Fibroblast of lung (primary cell): ENCODE results near the gene VIPR2. TPM values are rescaled to one million over a fixed set of nuclear protein-coding genes. Genes with fewer than 3 reads are reported as not detected.

Experiments
- DNase-seq, 2 donors: peaks; one replicate each; pipeline versions ENCODE4 v3.0.0 to v3.0.0-alpha.2; 2010; ENCODE audit warnings: low read depth in 2 of 2
- H2AFZ ChIP-seq: 2 replicates; pipeline ENCODE4 v1.5.1; 2012; ENCODE audit warnings: low read length, control low read depth, inconsistent platforms
- H3K27ac ChIP-seq: 2 replicates; pipeline ENCODE4 v1.5.1; 2011; ENCODE audit warnings: low read length, control low read depth; ENCODE audit not compliant: insufficient read depth
- H3K27me3 ChIP-seq: 2 replicates; pipeline ENCODE4 v1.5.1; 2011; ENCODE audit warnings: mild to moderate bottlenecking, low read length; ENCODE audit not compliant: control insufficient read depth, insufficient read depth
- H3K36me3 ChIP-seq: 2 replicates; pipeline ENCODE4 v1.5.1; 2011; ENCODE audit warnings: low read length; ENCODE audit not compliant: control insufficient read depth, insufficient read depth
- H3K4me1 ChIP-seq: 2 replicates; pipeline ENCODE4 v1.5.1; 2011; ENCODE audit warnings: low read length; ENCODE audit not compliant: control insufficient read depth, insufficient read depth; ENCODE audit errors: extremely low read depth
- H3K4me2 ChIP-seq: 2 replicates; pipeline ENCODE4 v1.5.1; 2011; ENCODE audit warnings: low read length, control low read depth; ENCODE audit not compliant: insufficient read depth; ENCODE audit errors: extremely low read depth
- H3K4me3 ChIP-seq, 4 experiments: fragments of 200-600 bp in 1 of 4; sonication (generic) in 1 of 4; replicated peaks in 1 of 4; 2 replicates each; pipeline ENCODE4 v1.5.1; 2011 to 2016; ENCODE audit warnings: low read length in 4 of 4, low read depth in 3 of 4, mild to moderate bottlenecking in 3 of 4, control low read depth in 2 of 4, inconsistent platforms in 1 of 4, mixed read lengths in 1 of 4; ENCODE audit not compliant: insufficient read depth in 1 of 4; ENCODE audit errors: control extremely low read depth in 1 of 4
- H3K79me2 ChIP-seq: 2 replicates; pipeline ENCODE4 v1.5.1; 2012; ENCODE audit warnings: mild to moderate bottlenecking, low read length, inconsistent platforms; ENCODE audit not compliant: control insufficient read depth, insufficient read depth
- H3K9ac ChIP-seq: 2 replicates; pipeline ENCODE4 v1.5.1; 2011; ENCODE audit warnings: mild to moderate bottlenecking, low read length, control low read depth; ENCODE audit not compliant: insufficient read depth
- H3K9me3 ChIP-seq: 2 replicates; pipeline ENCODE4 v1.5.1; 2012; ENCODE audit warnings: low read depth, low read length; ENCODE audit not compliant: control insufficient read depth, insufficient read depth
- H4K20me1 ChIP-seq: 2 replicates; pipeline ENCODE4 v1.5.1; 2011; ENCODE audit warnings: low read length; ENCODE audit not compliant: control insufficient read depth, insufficient read depth; ENCODE audit errors: extremely low read depth
- CTCF ChIP-seq, 2 donors: IDR thresholded peaks in 1 of 2; conservative IDR thresholded peaks in 1 of 2; 1 replicate in 1 of 2; 2 replicates in 1 of 2; pipeline ENCODE4 v1.5.1; 2011 to 2012; ENCODE audit warnings: low read length in 2 of 2, control low read depth in 1 of 2, inconsistent platforms in 1 of 2, low read depth in 1 of 2, mild to moderate bottlenecking in 1 of 2
- EZH2 ChIP-seq: IDR thresholded peaks from 2 replicates; pipeline ENCODE4 v1.5.1; 2012; ENCODE audit warnings: low read length, control low read depth, mild to moderate bottlenecking; ENCODE audit errors: missing control alignments
- polyA plus RNA-seq, 2 donors: library from polyadenylated mRNA; depleted of rRNA in 1 of 2; stranded (reverse) in 1 of 2; unstranded in 1 of 2; fragments of >200 nt; gene quantifications; 2 replicates each; pipeline ENCODE4 v1.2.1, GENCODE V29; 2011 to 2012; ENCODE audit warnings: missing spikeins in 1 of 2
- total RNA-seq: library from RNA; depleted of rRNA; stranded (reverse); fragments of >200 nt; gene quantifications from 2 replicates; pipeline ENCODE4 v1.2.1, GENCODE V29; 2014

Gene VIPR2
- total and polyA plus RNA-seq, 2 donors (not counting 1 experiment from before 2014, with no cell fraction given): not detected

GRCh38 chr7:159059629-159060028 is 85.0 kb downstream of the VIPR2 start:
- no peaks in the 10 kb centered on the region for H3K9me3 ChIP-seq
- no peaks in the 10 kb centered on the region for H3K27me3 ChIP-seq
- H4K20me1 ChIP-seq: no peaks in the 10 kb centered on the region
- no peak overlapping the region for H3K4me2 ChIP-seq
- no peak overlapping the region for H2AFZ ChIP-seq
- H3K27ac ChIP-seq: no peak overlapping the region
- no peak for DNase-seq
- H3K4me1 ChIP-seq: no peaks in the 10 kb centered on the region
- H3K36me3 ChIP-seq: no peaks in the 10 kb centered on the region
- no peak overlapping the region for H3K9ac ChIP-seq
- no peaks in the 10 kb centered on the region for H3K79me2 ChIP-seq
- TF ChIP-seq CTCF (conservative IDR thresholded peaks at IDR 0.05 in 1 of 2, IDR thresholded peaks at IDR 0.05 in 1 of 2; ENCODE audit: low read depth in 1 of 2, low read length in 2 of 2) (no peak), EZH2 (no peak)
- no peak overlapping the region for H3K4me3 ChIP-seq

DNA sequence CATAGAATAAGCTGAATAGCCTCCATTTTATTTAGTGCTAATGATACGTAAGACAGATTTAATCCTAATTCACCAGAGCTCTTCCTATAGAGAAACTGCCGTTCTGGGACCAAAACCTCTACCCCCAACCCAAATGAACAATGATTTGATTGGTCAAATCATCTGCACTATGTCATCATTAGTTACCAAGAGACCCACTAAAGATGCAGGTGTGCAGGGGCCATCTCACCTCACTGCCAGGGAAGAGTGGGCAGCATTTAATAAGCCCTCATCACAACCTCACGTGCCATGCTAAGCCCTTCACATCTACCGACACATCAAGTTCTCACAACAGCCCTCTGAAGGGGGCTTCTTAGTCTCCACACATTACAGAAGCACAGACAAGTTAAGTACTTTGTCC is 87.0 kb downstream of the VIPR2 start:
- Histone ChIP-seq H3K9me3 (no peaks in the 10 kb centered on the region), H3K27me3 (no peaks in the 10 kb centered on the region), H3K36me3 (no peaks in the 10 kb centered on the region), H3K4me3 (no peak overlapping the region), H4K20me1 (no peaks in the 10 kb centered on the region), H3K4me2 (no peak overlapping the region), H3K27ac (no peak overlapping the region), H3K4me1 (no peaks in the 10 kb centered on the region), H3K9ac (no peak overlapping the region), H2AFZ (no peak overlapping the region), H3K79me2 (no peaks in the 10 kb centered on the region)
- no peak for TF ChIP-seq CTCF (conservative IDR thresholded peaks at IDR 0.05 in 1 of 2, IDR thresholded peaks at IDR 0.05 in 1 of 2; ENCODE audit: low read depth in 1 of 2, low read length in 2 of 2)
- no peak for DNase-seq

GRCh38 chr7:159056737-159057136 is 87.9 kb downstream of the VIPR2 start:
- no peak for DNase-seq
- H3K27me3 ChIP-seq: no peaks in the 10 kb centered on the region

More at GRCh38 chr7:159056737-159057136, 87.9 kb downstream of the VIPR2 start:
- no peak overlapping the region for H3K9ac ChIP-seq
- no peaks in the 10 kb centered on the region for H4K20me1 ChIP-seq
- TF ChIP-seq EZH2: no peak
- TF ChIP-seq CTCF (conservative IDR thresholded peaks at IDR 0.05 in 1 of 2, IDR thresholded peaks at IDR 0.05 in 1 of 2; ENCODE audit: low read depth in 1 of 2, low read length in 2 of 2): no peak
- no peaks in the 10 kb centered on the region for H3K79me2 ChIP-seq
- no peak overlapping the region for H3K4me2 ChIP-seq
- H3K36me3 ChIP-seq: no peaks in the 10 kb centered on the region
- no peak overlapping the region for H2AFZ ChIP-seq
- no peaks in the 10 kb centered on the region for H3K4me1 ChIP-seq
- H3K27ac ChIP-seq: no peak overlapping the region
- H3K4me3 ChIP-seq: no peak overlapping the region
- H3K9me3 ChIP-seq: no peaks in the 10 kb centered on the region
